GM12878 (cell line): ENCODE measurements around the gene RBM19. TPM values are rescaled to one million over a fixed set of nuclear protein-coding genes. Genes with fewer than 3 reads are reported as not detected.
A peak's percentile ranks its signal among the peaks of the same experiment; 100 is the strongest.

ENCODE experiments used
- ATAC-seq: fragments of 200-7000 bp; cut with Tn5 transposase; 3 replicates; pipeline ENCODE4 v1.9.1; 2020; ENCODE audit warnings: mild to moderate bottlenecking, moderate library complexity
- BruUV-seq: library from RNA; stranded (reverse); fragments of 400-500 nt; replicated peaks from 2 replicates; lab custom pipeline; 2021; lab: Mats Ljungman, UMichigan
- CTCF ChIA-PET: fragments of 300-600 bp; sonication (Branson Sonifier 250); formaldehyde crosslinking; extraction: SDS; loops from one replicate; lab custom pipeline; 2021; ENCODE audit warnings: inconsistent platforms; lab: Yijun Ruan, JAX
- POLR2A ChIA-PET: fragments of 350-600 bp; formaldehyde crosslinking; extraction: SDS; loops from one replicate; lab custom pipeline; 2021; ENCODE audit warnings: inconsistent platforms; lab: Charles Lee
- RAD21 ChIA-PET: fragments of 300-600 bp; sonication (Branson Sonifier 250); formaldehyde crosslinking; loops from one replicate; lab custom pipeline; 2023; ENCODE audit warnings: antibody characterized with exemption; ENCODE audit not compliant: unreplicated experiment; lab: Charles Lee
- SMC1A ChIA-PET: fragments of 300-600 bp; sonication (Branson Sonifier 250); formaldehyde crosslinking; loops from one replicate; lab custom pipeline; 2023; ENCODE audit not compliant: unreplicated experiment, uncharacterized antibody; lab: Charles Lee
- DNase-seq: peaks from one replicate; pipeline ENCODE4 v3.0.0-alpha.2; 2011; ENCODE audit warnings: low read depth, low spot score
- FAIRE-seq: peaks from 3 replicates; lab custom pipeline; 2011; peaks lifted over from hg19 to GRCh38; lab: Jason Lieb, UNC
- H2AFZ ChIP-seq: 2 replicates; pipeline ENCODE4 v1.6.0; 2011; ENCODE audit warnings: low read depth, low read length, control low read depth; ENCODE audit not compliant: control insufficient read depth
- H3K27ac ChIP-seq: 2 replicates; pipeline ENCODE4 v1.5.1; 2011; ENCODE audit warnings: control low read depth; ENCODE audit not compliant: control insufficient read depth, insufficient read depth
- H3K27me3 ChIP-seq, 2 experiments: replicated peaks in 1 of 2; 2 replicates each; pipeline versions ENCODE4 v1.6.0 to v1.6.1; 2011; ENCODE audit warnings: low read length in 1 of 2; ENCODE audit not compliant: control insufficient read depth in 2 of 2, insufficient read depth in 2 of 2
- H3K36me3 ChIP-seq, 2 experiments: 2 replicates each; pipeline ENCODE4 v1.5.1; 2011; ENCODE audit warnings: low read length in 1 of 2; ENCODE audit not compliant: control insufficient read depth in 2 of 2, insufficient read depth in 2 of 2
- H3K4me1 ChIP-seq: 2 replicates; pipeline ENCODE4 v1.6.1; 2011; ENCODE audit warnings: mild to moderate bottlenecking, low read length, moderate library complexity, mixed read lengths; ENCODE audit not compliant: control insufficient read depth, insufficient read depth
- H3K4me2 ChIP-seq: 2 replicates; pipeline ENCODE4 v1.6.0; 2011; ENCODE audit warnings: control low read depth; ENCODE audit not compliant: control insufficient read depth, insufficient read depth
- H3K4me3 ChIP-seq: fragments of 200-600 bp; sonication (generic); 2 replicates; pipeline ENCODE4 v1.5.1; 2016
- H3K79me2 ChIP-seq: 2 replicates; pipeline ENCODE4 v1.6.0; 2011; ENCODE audit warnings: low read length; ENCODE audit not compliant: control insufficient read depth, insufficient read depth
- H3K9ac ChIP-seq: 2 replicates; pipeline ENCODE4 v1.8.0; 2011; ENCODE audit warnings: low read length, control low read depth, mixed read lengths; ENCODE audit not compliant: control insufficient read depth, insufficient read depth
- H3K9me3 ChIP-seq: replicated peaks from 3 replicates; pipeline ENCODE4 v1.5.1; 2011; ENCODE audit warnings: mild to moderate bottlenecking, low read length; ENCODE audit not compliant: control insufficient read depth, insufficient read depth
- H4K20me1 ChIP-seq: 2 replicates; pipeline ENCODE4 v1.6.0; 2011; ENCODE audit not compliant: control insufficient read depth, insufficient read depth
- CTCF ChIP-seq, 3 experiments: IDR thresholded peaks in 2 of 3; conservative IDR thresholded peaks in 1 of 3; 2 replicates each; pipeline ENCODE4 v1.5.1; 2011; ENCODE audit warnings: low read depth in 3 of 3, low read length in 3 of 3, mild to moderate bottlenecking in 3 of 3, control low read depth in 2 of 3, moderate library complexity in 2 of 3, inconsistent platforms in 1 of 3, mixed read lengths in 1 of 3; ENCODE audit not compliant: control insufficient read depth in 2 of 3, insufficient read depth in 1 of 3; ENCODE audit errors: extremely low read depth in 1 of 3
- KAT2A ChIP-seq: conservative IDR thresholded peaks from 2 replicates; pipeline ENCODE4 v1.6.1; 2011; ENCODE audit warnings: low read depth, low read length; ENCODE audit not compliant: control insufficient read depth
- LARP7 ChIP-seq: fragments of 450-650 bp; IDR thresholded peaks from 2 replicates; pipeline ENCODE4 v1.6.1; 2017; ENCODE audit warnings: mild to moderate bottlenecking
- WGBS: methylation state at CpG from one replicate; pipeline ENCODE4 v1.1.6; 2016; ENCODE audit warnings: low lambda C conversion rate; ENCODE audit not compliant: insufficient replicate concordance, insufficient coverage; ENCODE audit errors: missing lambda C conversion rate; 5-methylcytosine and 5-hydroxymethylcytosine counted together
- in situ Hi-C: fragments of 300-500 bp; cut with MboI; formaldehyde crosslinking; loops from 9 replicates; pipeline ENCODE4 v1.14.3; 2018; ENCODE audit warnings: mixed read lengths
- intact Hi-C: fragments of 100-400 bp; cut with micrococcal nuclease; formaldehyde crosslinking; loops from one replicate; pipeline ENCODE4 v1.14.2; 2022; ENCODE audit not compliant: unreplicated experiment
- polyA plus RNA-seq, 11 experiments: library from polyadenylated mRNA; depleted of rRNA in 4 of 11; unstranded in 6 of 11; stranded (reverse) in 5 of 11; fragments of >200 nt; fragmentation: Nextera tagmentation in 4 of 11; fragmentation: Illumina TruSeq in 1 of 11; extraction: Ambion mirVana in 4 of 11; extraction: Trizol in 1 of 11; gene quantifications; 1 replicate in 1 of 11; 2 replicates in 10 of 11; pipeline versions ENCODE4 v1.2.1 to v1.2.3, GENCODE V29; 2011 to 2016; ENCODE audit warnings: inconsistent platforms in 2 of 11, missing spikeins in 2 of 11, low read depth in 1 of 11
- total RNA-seq, 4 experiments: library from RNA; depleted of rRNA in 3 of 4; stranded (reverse); fragments of >200 nt in 3 of 4; fragmentation: Illumina TruSeq in 1 of 4; extraction: Trizol in 1 of 4; gene quantifications; 2 replicates each; pipeline versions ENCODE4 v1.2.1 to v1.2.3, GENCODE V29; 2013 to 2021

RBM19 gene
- total and polyA plus RNA-seq, 10 of the 15 experiments (the other 5 are each of a cell fraction or from before 2014, with no cell fraction given): 4.2 to 42.9 (median 28.4) TPM

DNA sequence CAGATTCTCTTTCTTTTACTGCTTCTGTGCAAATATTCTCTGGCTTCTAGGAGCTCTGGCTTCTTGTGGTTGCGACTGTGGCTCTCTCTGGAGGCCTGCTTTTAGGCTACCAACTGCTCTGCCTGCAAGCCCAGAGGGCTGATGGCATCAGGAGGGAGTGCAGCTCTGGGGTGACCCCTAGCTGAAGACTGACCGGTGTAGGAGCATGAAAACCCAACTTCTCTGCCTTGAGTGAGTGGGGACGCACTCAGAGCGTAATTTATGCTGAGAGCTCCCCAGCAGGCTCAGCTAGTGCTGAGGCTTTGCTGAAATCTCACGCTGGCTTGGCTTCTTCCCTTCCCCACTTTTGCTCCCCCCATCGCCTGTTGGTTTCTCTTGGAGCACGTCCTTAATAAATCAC lies 29.9 kb upstream of the RBM19 start:
- ChIA-PET POLR2A (no interaction called here), CTCF (interaction anchor here (0.6 to 2.4 kb wide), 6 partner anchors 15 to 1625 kb away, joined by 3 to 13 read pairs (median 3); no protein-coding TSS in a partner anchor)
- in situ Hi-C loops: no loop called here

More for the DNA sequence above, 29.9 kb upstream of the RBM19 start:
- TF ChIP-seq KAT2A: no peak
- TF ChIP-seq LARP7: no peak
- TF ChIP-seq CTCF (IDR thresholded peaks at IDR 0.05 in 2 of 3, conservative IDR thresholded peaks at IDR 0.05 in 1 of 3; ENCODE audit: control insufficient read depth in 2 of 3, extremely low read depth in 1 of 3, insufficient read depth in 1 of 3, low read depth in 3 of 3, low read length in 3 of 3): peak in 1 of 3 experiments; percentile 19; a peak in 2 of 6 replicates
- Histone ChIP-seq H4K20me1 (no peaks in the 10 kb centered on the region), H3K36me3 (no peaks in the 10 kb centered on the region), H3K27ac (no peak overlapping the region), H2AFZ (no peak overlapping the region), H3K27me3 (peaks cover 0 to 4% of the 10 kb centered on the region in 2 experiments; a peak in 1 of 4 replicates), H3K4me3 (no peak overlapping the region), H3K9me3 (no peaks in the 10 kb centered on the region; the same call in 2 of the 3 replicates), H3K4me1 (no peaks in the 10 kb centered on the region), H3K9ac (no peak overlapping the region), H3K79me2 (no peaks in the 10 kb centered on the region), H3K4me2 (no peak overlapping the region)
- ChIA-PET SMC1A (interaction anchor here (1.7 kb wide), 1 partner anchor 15 kb away, joined by 6 read pairs; no protein-coding TSS in a partner anchor), RAD21 (interaction anchor here (1.2 kb wide), 1 partner anchor 15 kb away, joined by 3 read pairs; no protein-coding TSS in a partner anchor)
- BruUV-seq: no TSS peak
- ATAC-seq (peak; percentile 59), FAIRE-seq (no peak), DNase-seq (no peak)
- WGBS: 0% methylated on average over 7 of the region's 7 CpGs
- intact Hi-C loops: no loop called here
